A549 treated with CpdA at 1 μM for 4 hours (cell line): ENCODE results near the gene NPIPB12. TPM values are rescaled to one million over a fixed set of nuclear protein-coding genes. Genes with fewer than 3 reads are reported as not detected.

Experiments
- total RNA-seq: library from RNA; stranded (reverse); fragments of 200-300 nt; extraction: Qiagen RNA extraction; gene quantifications from 5 replicates; pipeline ENCODE4 v1.2.3, GENCODE V29; 2022; ENCODE audit warnings: low read depth

Gene NPIPB12
- 26.0 to 44.3 TPM (median 35.2 TPM) in 5 replicates for total RNA-seq

GRCh38 chr16:29506308-29506707, at the start of gene NPIPB12:
TSS of gene NPIPB12 (minus strand) at chr16:29506408.

DNA sequence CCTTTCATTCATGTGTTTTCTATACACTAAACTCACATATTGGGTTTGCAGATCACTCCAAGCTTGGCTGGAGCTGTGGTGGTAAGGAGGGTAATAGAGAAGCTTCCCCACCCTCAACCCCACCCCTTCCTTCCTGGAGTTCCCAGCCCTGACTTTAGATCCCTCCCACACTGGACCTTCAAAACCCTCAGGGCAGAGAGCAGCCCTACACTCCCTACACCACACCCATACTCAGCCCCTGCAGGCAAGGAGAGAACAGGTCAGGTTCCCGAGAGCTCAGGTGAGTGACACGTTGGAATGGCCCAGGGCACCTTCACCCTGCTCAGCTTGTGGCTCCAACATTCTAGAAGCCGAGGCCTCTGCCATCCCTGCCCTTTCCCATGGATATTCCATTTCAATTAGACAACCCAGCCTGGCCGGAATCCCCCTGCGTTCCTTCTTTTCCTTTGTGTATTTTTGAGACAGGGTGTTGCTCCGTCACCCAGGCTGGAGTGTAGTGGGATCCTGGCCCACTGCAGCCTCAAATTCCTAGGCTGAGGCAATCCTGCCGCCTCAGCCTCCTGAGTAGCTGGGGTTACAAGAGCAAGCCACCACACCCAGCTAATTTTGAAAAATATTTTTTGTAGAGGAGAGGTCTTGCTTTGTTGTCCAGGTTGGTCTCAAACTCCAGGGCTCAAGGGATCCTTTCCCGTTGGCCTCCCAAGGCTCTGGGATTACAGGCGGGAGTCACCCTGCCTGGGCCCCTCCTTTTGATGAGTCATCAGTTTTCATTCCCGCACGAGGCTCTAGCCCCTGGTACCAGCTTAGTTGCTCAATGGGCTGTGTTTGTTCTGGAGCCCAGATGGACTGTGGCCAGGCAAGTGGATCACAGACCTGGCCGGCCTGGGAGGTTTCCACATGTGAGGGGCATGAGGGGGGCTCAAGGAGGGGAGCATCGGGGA, 46.2 kb downstream of the NPIPB12 start, which contains the start of gene SULT1A4:
Gene SULT1A4 (plus strand): TSS at position 208 of the 941 bp plus-strand sequence. CDS start 1,473 bp downstream, outside the sequence.

GRCh38 chr16:29454269-29454668, 51.9 kb downstream of the NPIPB12 start, which contains the start of the genes BOLA2 and SLX1B:
TSS of gene BOLA2 (minus strand) at chr16:29454351. CDS start at chr16:29454253, 98 bp downstream.
TSS of gene SLX1B (plus strand) at chr16:29454533.

Other genes starting within 250 kb of the NPIPB12 start
- gene NPIPB11, start 99.7 kb downstream of the NPIPB12 start, total RNA-seq = 1.4 to 2.5 TPM (median 1.9 TPM) in 5 replicates
- gene BOLA2, start 52.1 kb downstream of the NPIPB12 start, total RNA-seq = 17.7 to 33.9 TPM (median 30.6 TPM) in 5 replicates
- 75.2 to 90.9 TPM (median 82.4 TPM) in 5 replicates for gene SLX1B, start 51.9 kb downstream of the NPIPB12 start, total RNA-seq
- gene SULT1A4, start 46.5 kb downstream of the NPIPB12 start, total RNA-seq = 32.7 to 44.2 TPM (median 38.5 TPM) in 5 replicates
- 0.01 TPM in 1 of 5 replicates, not detected in the others for gene SPN, start 156.8 kb upstream of the NPIPB12 start, total RNA-seq
- 0.46 to 1.8 TPM (median 0.94 TPM) in 5 replicates for gene QPRT, start 172.8 kb upstream of the NPIPB12 start, total RNA-seq
- not detected in 5 replicates for gene C16orf54, start 239.6 kb upstream of the NPIPB12 start, total RNA-seq